Activated effector memory CD4-positive, alpha-beta T cell treated with anti-CD3 and anti-CD28 coated beads, Interleukin-2, amount 50 U/mL, for 16 hours (primary cell): ENCODE data around the gene RPS27L.

ENCODE experiments used
- DNase-seq: peaks from one replicate; pipeline ENCODE4 v3.0.0-alpha.2; 2020

The RPS27L gene

GRCh38 chr15:63157118-63157843 lies at the start of gene RPS27L:
Gene RPS27L (minus strand): TSS chr15:63157477. CDS start chr15:63157405, 72 bp downstream.
- peak; percentile 95 for DNase-seq

- no peak for DNase-seq
Observed at GRCh38 chr15:63206079-63206478, 48.8 kb upstream of the RPS27L start.

GRCh38 chr15:63203451-63204090 lies 46.3 kb upstream of the RPS27L start:
- peak; percentile 69 for DNase-seq

GRCh38 chr15:63202861-63203260 lies 45.6 kb upstream of the RPS27L start:
- DNase-seq, result no peak

GRCh38 chr15:63200464-63201249 lies 43.4 kb upstream of the RPS27L start:
- no peak for DNase-seq

- DNase-seq, result no peak
Observed at GRCh38 chr15:63198371-63199250, 41.3 kb upstream of the RPS27L start.

GRCh38 chr15:63197626-63198025 lies 40.3 kb upstream of the RPS27L start:
- no peak for DNase-seq

GRCh38 chr15:63196842-63197241 lies 39.6 kb upstream of the RPS27L start:
- no peak for DNase-seq

- DNase-seq, result no peak
Observed at GRCh38 chr15:63195569-63196015, 38.3 kb upstream of the RPS27L start.

- DNase-seq, result no peak
Observed at GRCh38 chr15:63194880-63195568, 37.7 kb upstream of the RPS27L start.

- no peak for DNase-seq
Observed at GRCh38 chr15:63194302-63194701, 37.0 kb upstream of the RPS27L start.

- no peak for DNase-seq
Observed at GRCh38 chr15:63192619-63193206, 35.4 kb upstream of the RPS27L start.

- DNase-seq, result peak; percentile 75
Observed at GRCh38 chr15:63191895-63192618, 34.8 kb upstream of the RPS27L start.

- no peak for DNase-seq
Observed at GRCh38 chr15:63190769-63191649, 33.7 kb upstream of the RPS27L start.

- no peak for DNase-seq
Observed at GRCh38 chr15:63189941-63190768, 32.9 kb upstream of the RPS27L start.

- peak; percentile 99 for DNase-seq
Observed at GRCh38 chr15:63188926-63189871, 31.9 kb upstream of the RPS27L start, which contains the start of gene RAB8B. Gene RAB8B (plus strand): TSS chr15:63189606. CDS start chr15:63189625, 19 bp downstream.

- no peak for DNase-seq
Observed at GRCh38 chr15:63188247-63188925, 31.1 kb upstream of the RPS27L start.
